Thymus (tissue), 11 donors: ENCODE measurements around the gene RND2. TPM values are rescaled to one million over a fixed set of nuclear protein-coding genes. Genes with fewer than 3 reads are reported as not detected.

Source experiments
- DNase-seq, 9 donors: peaks; one replicate each; pipeline ENCODE4 v3.0.0-alpha.2; 2013; ENCODE audit warnings: low spot score in 9 of 9, low read depth in 6 of 9, missing footprints in 1 of 9
- H3K27ac ChIP-seq, 2 donors: one replicate each; pipeline ENCODE4 v1.5.1; 2013; ENCODE audit warnings: control low read depth in 1 of 2, low read depth in 1 of 2, low read length in 1 of 2, mild to moderate bottlenecking in 1 of 2, moderate library complexity in 1 of 2
- H3K27me3 ChIP-seq, 2 donors: one replicate each; pipeline ENCODE4 v1.5.1; 2013; ENCODE audit warnings: low read length in 1 of 2; ENCODE audit not compliant: control insufficient read depth in 2 of 2, insufficient read depth in 1 of 2
- H3K36me3 ChIP-seq, 2 donors: one replicate each; pipeline ENCODE4 v1.5.1; 2013; ENCODE audit warnings: low read length in 1 of 2, mild to moderate bottlenecking in 1 of 2, moderate library complexity in 1 of 2; ENCODE audit not compliant: control insufficient read depth in 2 of 2, insufficient read depth in 2 of 2
- H3K4me1 ChIP-seq, 2 donors: one replicate each; pipeline ENCODE4 v1.5.1; 2013; ENCODE audit warnings: low read length in 2 of 2; ENCODE audit not compliant: control insufficient read depth in 2 of 2, insufficient read depth in 2 of 2
- H3K4me3 ChIP-seq, 2 donors: one replicate each; pipeline ENCODE4 v1.5.1; 2013; ENCODE audit warnings: low read length in 2 of 2, control low read depth in 1 of 2, mild to moderate bottlenecking in 1 of 2
- H3K9me3 ChIP-seq, 2 donors: one replicate each; pipeline ENCODE4 v1.5.1; 2013; ENCODE audit warnings: low read length in 1 of 2, mild to moderate bottlenecking in 1 of 2; ENCODE audit not compliant: control insufficient read depth in 2 of 2, insufficient read depth in 1 of 2
- WGBS: extraction: QIAGEN DNeasy Blood & Tissue Kit; methylation state at CpG from one replicate; pipeline ENCODE4 v1.1.7; 2013; 5-methylcytosine and 5-hydroxymethylcytosine counted together
- polyA plus RNA-seq: library from polyadenylated mRNA; stranded (reverse); fragments of 200-250 nt; gene quantifications from one replicate; pipeline ENCODE4 v1.2.3, GENCODE V29; 2013
- total RNA-seq: library from RNA; stranded (reverse); fragments of 120-200 nt; gene quantifications from one replicate; pipeline ENCODE4 v1.2.4, GENCODE V29; 2013
- donor health status: healthy.

The RND2 gene
- total and polyA plus RNA-seq, 2 donors = 0.41 to 0.42 TPM

DNA sequence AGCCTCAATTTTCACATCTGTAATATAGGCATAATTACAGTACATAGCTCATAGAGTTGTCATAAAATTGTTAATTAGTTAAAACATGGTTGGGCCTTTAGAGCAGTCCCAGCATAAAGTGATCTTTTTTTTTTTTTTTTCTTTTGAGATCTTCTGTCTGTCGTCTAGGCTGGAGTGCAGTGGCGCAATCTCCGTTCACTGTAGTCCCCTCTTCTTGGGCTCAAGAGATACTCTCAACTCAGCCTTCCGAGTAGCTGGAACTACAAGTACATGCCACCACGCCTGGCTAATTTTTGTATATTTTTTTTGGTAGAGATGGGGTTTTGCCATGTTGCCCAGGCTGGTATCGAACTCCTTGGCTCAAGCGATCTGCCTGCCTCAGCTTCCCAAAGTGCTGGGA lies 31.0 kb downstream of the RND2 start:
- no peak for DNase-seq
- Histone ChIP-seq H3K4me1 (no peaks in the 10 kb centered on the region), H3K36me3 (peaks cover 15 to 33% of the 10 kb centered on the region in 2 donors), H3K4me3 (no peak overlapping the region), H3K9me3 (no peaks in the 10 kb centered on the region), H3K27me3 (no peaks in the 10 kb centered on the region), H3K27ac (no peak overlapping the region)
- 98% methylated on average over 7 of the region's 7 CpGs for WGBS

DNA sequence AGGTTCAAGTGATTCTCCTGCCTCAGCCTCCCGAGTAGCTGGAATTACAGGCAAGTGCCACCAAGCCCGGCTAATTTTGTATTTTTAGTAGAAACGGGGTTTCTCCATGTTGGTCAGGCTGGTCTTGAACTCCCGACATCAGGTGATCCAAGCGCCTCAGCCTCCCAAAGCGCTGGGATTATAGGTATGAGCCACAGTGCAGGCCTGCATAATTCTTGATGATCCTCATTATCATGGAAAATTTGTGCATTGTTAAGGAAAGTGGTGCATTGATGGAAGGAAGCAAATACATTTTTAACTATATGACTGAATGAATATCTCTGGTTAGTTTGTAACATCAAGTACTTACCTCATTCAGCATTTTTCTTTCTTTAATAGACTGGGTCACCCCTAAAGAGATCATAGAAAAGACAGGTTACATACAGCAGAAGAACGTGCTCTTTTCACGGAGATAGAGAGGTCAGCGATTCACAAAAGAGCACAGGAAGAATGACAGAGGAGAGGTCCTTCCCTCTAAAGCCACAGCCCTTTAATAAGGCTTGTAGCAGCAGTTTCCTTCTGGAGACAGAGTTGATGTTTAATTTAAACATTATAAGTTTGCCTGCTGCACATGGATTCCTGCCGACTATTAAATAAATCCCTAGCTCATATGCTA lies 38.1 kb downstream of the RND2 start:
- Histone ChIP-seq H3K9me3 (no peaks in the 10 kb centered on the region), H3K4me3 (no peak overlapping the region), H3K4me1 (no peaks in the 10 kb centered on the region), H3K27me3 (no peaks in the 10 kb centered on the region), H3K36me3 (peaks cover 11 to 27% of the 10 kb centered on the region in 2 donors), H3K27ac (no peak overlapping the region)
- no peak for DNase-seq
- 98% methylated on average over 10 of the region's 10 CpGs for WGBS

DNA sequence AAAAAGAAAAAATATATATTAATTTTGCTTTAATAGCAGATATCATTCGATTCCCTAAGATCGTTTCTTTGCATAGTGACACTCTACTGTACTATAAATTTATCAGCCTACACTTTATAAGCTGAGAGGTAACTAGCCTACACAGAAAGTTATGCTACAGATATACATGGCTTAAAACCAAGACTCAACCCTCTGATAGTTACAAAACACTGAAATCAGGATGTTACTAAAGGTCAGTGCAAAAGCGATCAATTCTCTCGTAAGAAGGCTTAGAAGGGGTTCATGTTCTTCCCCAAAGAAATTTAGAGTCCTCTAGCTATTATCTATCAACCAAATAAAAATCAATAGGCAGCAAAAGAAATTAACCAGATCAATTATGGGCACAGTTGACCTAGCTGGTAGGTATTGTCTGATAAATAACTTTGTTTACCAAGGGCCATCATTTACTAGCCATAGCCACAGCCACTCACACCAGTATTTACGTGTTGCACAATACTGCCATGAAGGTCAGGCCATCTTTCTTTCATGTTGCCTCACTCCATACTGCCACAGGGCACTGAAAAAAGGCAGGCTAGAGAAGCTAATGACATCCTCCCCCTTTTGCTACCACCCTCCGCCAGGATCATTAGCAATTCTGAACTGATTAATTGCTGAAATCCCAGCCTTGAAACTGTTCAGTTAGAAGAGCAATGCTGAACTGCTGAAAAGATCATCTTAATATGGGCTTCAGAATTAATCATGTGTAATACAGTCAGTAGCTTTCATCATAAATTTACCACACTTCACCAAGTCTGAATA lies 43.7 kb downstream of the RND2 start:
- no peak overlapping the region for H3K27ac ChIP-seq
- H3K36me3 ChIP-seq = peaks cover 17 to 33% of the 10 kb centered on the region in 2 donors
- H3K9me3 ChIP-seq = no peaks in the 10 kb centered on the region
- DNase-seq = no peak
- WGBS = 99% methylated on average over 6 of the region's 6 CpGs
- no peaks in the 10 kb centered on the region for H3K27me3 ChIP-seq
- H3K4me1 ChIP-seq = no peaks in the 10 kb centered on the region
- H3K4me3 ChIP-seq = no peak overlapping the region

DNA sequence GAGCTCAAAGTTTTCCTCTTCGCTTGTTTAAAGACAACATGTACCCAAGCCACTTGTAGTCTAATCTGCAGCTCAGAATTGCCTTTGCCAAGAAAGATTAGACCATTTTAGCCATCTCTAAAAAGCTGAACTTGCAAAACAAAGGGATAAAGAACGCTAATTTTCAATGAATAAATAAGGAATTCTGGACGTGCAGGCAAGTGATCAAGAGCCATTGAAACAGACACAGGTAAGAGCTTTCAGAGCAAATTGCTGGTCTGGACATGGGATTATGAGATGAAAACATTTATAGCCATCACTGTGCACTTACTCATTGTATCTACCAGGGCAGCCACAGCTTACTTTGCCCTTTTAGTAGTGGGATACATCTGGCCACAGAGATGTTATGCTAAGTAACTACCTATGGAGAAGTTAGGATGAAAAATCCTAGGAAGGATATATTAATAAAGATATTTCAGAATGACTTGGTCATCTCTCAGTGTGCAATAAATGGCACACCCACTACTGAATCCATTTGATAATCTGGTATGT lies 44.4 kb downstream of the RND2 start:
- Histone ChIP-seq H3K27me3 (no peaks in the 10 kb centered on the region), H3K27ac (no peak overlapping the region), H3K36me3 (peaks cover 20 to 36% of the 10 kb centered on the region in 2 donors), H3K4me3 (no peak overlapping the region), H3K9me3 (no peaks in the 10 kb centered on the region), H3K4me1 (no peaks in the 10 kb centered on the region)
- no peak for DNase-seq
- WGBS = over 99% methylated on average over 3 of the region's 3 CpGs

DNA sequence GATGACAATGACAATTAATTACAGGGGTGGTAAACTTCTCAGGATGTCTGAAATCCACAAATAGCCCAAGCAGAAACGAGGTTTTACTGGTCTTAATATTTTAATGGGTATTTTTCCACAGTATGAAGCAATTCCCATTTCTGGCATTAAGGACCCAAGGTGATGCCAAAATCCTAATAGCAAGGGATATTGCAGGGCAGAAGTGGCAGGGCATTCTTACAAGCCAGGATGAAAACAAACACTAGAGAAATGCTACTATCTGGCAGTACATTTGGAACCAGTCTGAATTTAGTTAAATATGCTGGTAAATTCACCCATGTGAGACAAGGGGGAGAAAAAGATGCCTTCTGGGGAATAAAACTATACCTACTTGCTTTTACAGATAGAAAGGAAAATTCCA lies 45.2 kb downstream of the RND2 start:
- Histone ChIP-seq H3K9me3 (no peaks in the 10 kb centered on the region), H3K4me3 (no peak overlapping the region), H3K27ac (no peak overlapping the region), H3K36me3 (peaks cover 21 to 33% of the 10 kb centered on the region in 2 donors), H3K4me1 (no peaks in the 10 kb centered on the region), H3K27me3 (no peaks in the 10 kb centered on the region)
- DNase-seq = no peak
- 100% methylated on average over 1 of the region's 1 CpG for WGBS

DNA sequence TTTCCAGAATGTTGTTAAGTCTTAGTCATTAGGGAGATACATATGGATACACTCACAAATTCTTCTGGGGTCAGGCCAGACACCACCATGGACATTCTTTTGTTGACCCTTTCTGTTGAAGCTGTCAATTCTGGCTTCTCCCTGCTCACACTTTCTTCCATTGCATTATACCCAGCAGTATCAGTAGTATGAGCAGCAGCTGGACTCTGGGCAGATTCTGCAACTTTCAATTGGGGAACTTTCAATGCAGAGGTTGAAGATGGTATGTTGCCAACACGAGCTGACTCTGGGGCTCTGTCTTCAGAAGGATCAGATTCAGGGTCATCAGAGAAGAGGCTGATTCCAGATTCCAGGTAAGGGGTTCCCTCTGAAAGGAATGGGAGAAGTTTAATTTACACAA lies 45.8 kb downstream of the RND2 start:
- Histone ChIP-seq H3K27me3 (no peaks in the 10 kb centered on the region), H3K4me3 (no peak overlapping the region), H3K4me1 (no peaks in the 10 kb centered on the region), H3K36me3 (peaks cover 25 to 34% of the 10 kb centered on the region in 2 donors), H3K9me3 (no peaks in the 10 kb centered on the region), H3K27ac (no peak overlapping the region)
- DNase-seq = no peak
- 99% methylated on average over 1 of the region's 1 CpG for WGBS

DNA sequence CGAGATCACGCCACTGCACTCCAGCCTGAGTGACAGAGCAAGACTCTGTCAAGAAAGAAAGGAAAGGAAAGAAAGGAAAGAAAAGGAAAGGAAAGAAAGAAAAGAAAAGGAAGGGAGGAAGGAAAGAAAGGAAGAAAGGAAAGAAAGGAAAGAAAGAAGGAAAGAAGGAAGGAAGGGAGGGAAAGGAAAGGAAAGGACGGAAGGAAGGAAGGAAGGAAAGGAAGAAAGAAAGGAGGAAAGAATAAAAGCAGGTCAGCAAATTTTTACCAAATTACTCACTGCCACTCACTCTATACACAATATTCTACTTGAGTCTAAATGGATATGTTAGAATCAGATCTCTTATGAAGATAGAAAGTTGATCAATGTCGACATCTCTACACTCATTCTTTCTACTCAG lies 49.8 kb downstream of the RND2 start:
- Histone ChIP-seq H3K4me3 (no peak overlapping the region), H3K36me3 (peaks cover 12 to 16% of the 10 kb centered on the region in 2 donors), H3K27me3 (no peaks in the 10 kb centered on the region), H3K27ac (no peak overlapping the region), H3K9me3 (no peaks in the 10 kb centered on the region), H3K4me1 (no peaks in the 10 kb centered on the region)
- WGBS = 96% methylated on average over 4 of the region's 4 CpGs
- DNase-seq = no peak

DNA sequence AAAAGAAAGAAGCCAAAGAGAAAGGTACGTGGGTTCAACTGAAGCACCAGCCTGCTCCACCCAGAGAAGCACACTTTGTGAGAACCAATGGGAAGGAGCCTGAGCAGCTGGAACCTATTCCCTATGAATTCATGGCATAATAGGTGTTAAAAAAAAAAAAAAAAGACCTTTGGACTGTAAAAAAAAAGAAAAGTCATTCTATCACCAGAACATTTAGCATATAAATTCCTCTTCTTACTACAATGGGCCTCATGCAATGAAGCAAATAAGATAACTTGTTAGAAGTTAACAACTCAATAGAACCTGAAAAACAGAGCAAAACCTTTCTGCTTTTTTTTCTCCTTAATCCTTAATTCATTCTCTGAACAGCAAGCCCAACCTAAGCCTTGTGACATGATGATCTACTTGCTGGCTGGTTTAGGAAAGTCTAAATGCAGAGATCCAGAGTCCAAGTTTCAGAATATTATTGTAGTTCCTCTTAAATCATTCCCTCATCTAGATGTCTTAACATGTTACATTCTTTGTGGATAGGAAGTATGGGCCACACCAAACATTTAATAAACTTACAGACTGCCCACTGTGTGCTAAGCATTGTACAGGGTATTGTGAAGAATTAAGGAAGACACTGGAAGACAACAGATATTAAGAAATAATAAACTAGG lies 54.7 kb downstream of the RND2 start:
- Histone ChIP-seq H3K36me3 (peaks cover 14 to 26% of the 10 kb centered on the region in 2 donors), H3K27ac (no peak overlapping the region), H3K27me3 (no peaks in the 10 kb centered on the region), H3K4me1 (no peaks in the 10 kb centered on the region), H3K4me3 (no peak overlapping the region), H3K9me3 (no peaks in the 10 kb centered on the region)
- WGBS = 98% methylated on average over 1 of the region's 1 CpG
- no peak for DNase-seq
